ENCODE results near the gene ARSJ. TPM values are rescaled to one million over a fixed set of nuclear protein-coding genes. Genes with fewer than 3 reads are reported as not detected.
A peak's percentile ranks its signal among the peaks of the same experiment; 100 is the strongest.

The ARSJ gene
- total RNA-seq, 1 experiment from 2014 or later, result 43.9 TPM

GRCh38 chr4:113901994-113902787 lies 77.3 kb downstream of the ARSJ start:
- DNase-seq (ENCODE audit: low read depth, low spot score) (no peak), ATAC-seq (no peak)
- no peaks in the 10 kb centered on the region for H3K9me3 ChIP-seq (ENCODE audit: control insufficient read depth, insufficient read depth, low read depth, low read length)
- no peaks in the 10 kb centered on the region for H3K4me1 ChIP-seq (ENCODE audit: control insufficient read depth, insufficient read depth, low read length)
- no peak overlapping the region for H3K4me3 ChIP-seq (ENCODE audit: low read depth in 2 of 2, low read length in 2 of 2)
- peaks cover 2% of the 10 kb centered on the region for H3K36me3 ChIP-seq (ENCODE audit: control insufficient read depth, insufficient read depth, low read length)
- TF ChIP-seq TCF7L2 (IDR thresholded peaks at IDR 0.05; ENCODE audit: low read depth, low read length) (no peak), REST (IDR thresholded peaks at IDR 0.05; ENCODE audit: insufficient read depth in 1 of 2, low read depth in 2 of 2, low read length in 1 of 2) (no peak), CTCF (IDR thresholded peaks at IDR 0.05) (no peak), POLR2AphosphoS5 (IDR thresholded peaks at IDR 0.05; ENCODE audit: low read depth, low read length) (no peak), SIN3A (IDR thresholded peaks at IDR 0.05; ENCODE audit: borderline replicate concordance, insufficient read depth, low read depth, low read length) (no peak)
- intact Hi-C loops (cut with micrococcal nuclease; ENCODE audit: unreplicated experiment) (no loop called here), in situ Hi-C loops (cut with HindIII; ENCODE audit: low pct_unique_long_range_greater_than_20kb, low sequenced_read_pairs) (no loop called here)
- H3K27me3 ChIP-seq (ENCODE audit: control insufficient read depth, insufficient read depth, low read length), result no peaks in the 10 kb centered on the region
- ChIA-PET CTCF (no interaction called here), POLR2A (no interaction called here)
- H3K27ac ChIP-seq (ENCODE audit: low read length), result no peak overlapping the region
- BruUV-seq (replicated peaks), result TSS peak; percentile 28

GRCh38 chr4:113899271-113900070 lies 80.0 kb downstream of the ARSJ start:
- CTCF ChIA-PET, result no interaction called here

More at GRCh38 chr4:113899271-113900070, 80.0 kb downstream of the ARSJ start:
- POLR2A ChIA-PET, result no interaction called here
- Histone ChIP-seq H3K4me3 (ENCODE audit: low read depth in 2 of 2, low read length in 2 of 2) (no peak overlapping the region), H3K4me1 (ENCODE audit: control insufficient read depth, insufficient read depth, low read length) (no peaks in the 10 kb centered on the region), H3K27me3 (ENCODE audit: control insufficient read depth, insufficient read depth, low read length) (no peaks in the 10 kb centered on the region), H3K9me3 (ENCODE audit: control insufficient read depth, insufficient read depth, low read depth, low read length) (no peaks in the 10 kb centered on the region), H3K36me3 (ENCODE audit: control insufficient read depth, insufficient read depth, low read length) (peaks cover 4% of the 10 kb centered on the region), H3K27ac (ENCODE audit: low read length) (no peak overlapping the region)
- no peak for DNase-seq (ENCODE audit: low read depth, low spot score)
- no peak for TF ChIP-seq SIN3A (IDR thresholded peaks at IDR 0.05; ENCODE audit: borderline replicate concordance, insufficient read depth, low read depth, low read length)
- TF ChIP-seq CTCF (IDR thresholded peaks at IDR 0.05), result no peak
- intact Hi-C loops (cut with micrococcal nuclease; ENCODE audit: unreplicated experiment) (loop anchor here (10.0 kb wide), 1 partner anchor 505 kb away; no protein-coding TSS in a partner anchor), in situ Hi-C loops (cut with HindIII; ENCODE audit: low pct_unique_long_range_greater_than_20kb, low sequenced_read_pairs) (no loop called here)
- BruUV-seq (replicated peaks), result no TSS peak
- no peak for ATAC-seq

Data from Panc1 (cell line).